Ovary (tissue), 9 donors: Measurements from ENCODE around the gene WDR4. TPM values are rescaled to one million over a fixed set of nuclear protein-coding genes. Genes with fewer than 3 reads are reported as not detected.

Experiments used
- DNase-seq, 5 donors: peaks; one replicate each; pipeline ENCODE4 v3.0.0-alpha.2; 2019 to 2020
- H3K27ac ChIP-seq, 2 donors: fragments of 200-600 bp; one replicate each; pipeline versions ENCODE4 v1.5.1 to v1.8.0; 2019 to 2022
- H3K27me3 ChIP-seq: fragments of 200-600 bp; one replicate; pipeline ENCODE4 v1.8.0; 2022
- H3K36me3 ChIP-seq: fragments of 200-600 bp; sonication (generic); one replicate; pipeline ENCODE4 v1.5.1; 2019
- H3K4me1 ChIP-seq: one replicate; pipeline ENCODE4 v1.8.1; 2013; ENCODE audit warnings: mild to moderate bottlenecking, moderate library complexity; ENCODE audit not compliant: insufficient read depth
- H3K4me3 ChIP-seq: fragments of 200-600 bp; sonication (generic); one replicate; pipeline ENCODE4 v1.5.1; 2017
- H3K9me3 ChIP-seq, 2 donors: fragments of 200-600 bp in 1 of 2; sonication (generic) in 1 of 2; one replicate each; pipeline versions ENCODE4 v1.5.1 to v1.8.1; 2013 to 2019; ENCODE audit warnings: mild to moderate bottlenecking in 1 of 2, moderate library complexity in 1 of 2
- CTCF ChIP-seq, 3 donors: fragments of 450-650 bp in 2 of 3; fragments of 200-600 bp in 1 of 3; IDR thresholded peaks; one replicate each; pipeline versions ENCODE4 v1.5.1 to v1.8.0; 2016 to 2022; ENCODE audit warnings: antibody characterized with exemption in 3 of 3, mild to moderate bottlenecking in 1 of 3
- EP300 ChIP-seq: sonication (generic); formaldehyde crosslinking; IDR thresholded peaks from one replicate; pipeline ENCODE4 v1.6.1; 2017; ENCODE audit warnings: antibody characterized with exemption
- POLR2A ChIP-seq: fragments of 450-650 bp; IDR thresholded peaks from one replicate; pipeline ENCODE4 v1.6.1; 2017; ENCODE audit warnings: antibody characterized with exemption, mild to moderate bottlenecking, moderate library complexity
- WGBS, 3 donors: extraction: QIAGEN DNeasy Blood & Tissue Kit in 1 of 3; methylation state at CpG; one replicate each; pipeline versions ENCODE4 v1.1.5 to v1.1.7; 2013 to 2017; 5-methylcytosine and 5-hydroxymethylcytosine counted together
- intact Hi-C, 4 donors: fragments of 100-400 bp; cut with DNase I; formaldehyde crosslinking; loops; one replicate each; pipeline versions ENCODE4 v1.11.0 to v1.15.1; 2022 to 2023
- polyA plus RNA-seq, 2 donors: library from polyadenylated mRNA; stranded (reverse); fragments of 200-250 nt in 1 of 2; fragments of 350-450 nt in 1 of 2; fragmentation: Illumina TruSeq in 1 of 2; extraction: RNeasy Lipid Tissue Mini Kit (QIAGEN cat#74804) in 1 of 2; gene quantifications; one replicate each; pipeline ENCODE4 v1.2.3, GENCODE V29; 2013 to 2014
- total RNA-seq, 7 donors: library from RNA; depleted of rRNA in 2 of 7; stranded (reverse); fragments of >200 nt in 2 of 7; fragmentation: NEBNext Ultra II Directional in 3 of 7; extraction: Animal tissue kit (Norgen Biotek cat#: 25700) in 3 of 7; gene quantifications; one replicate each; pipeline versions ENCODE4 v1.1.0 to v1.2.4, GENCODE V29; 2016 to 2023
- donor health status: DM: no; HTN: no; CAD: no; lungs with moderate emphysema.
- donor health status: DM: no; HTN: no; CAD: no.
- donor health status: Bipolar disorder and iron deficiency.
- donor health status: DM: yes; HTN: yes; CAD: no.
- donor health status: DM: no; HTN: no; CAD: no.
- donor health status: DM: yes; HTN: yes; CAD: no.

Gene WDR4
- total and polyA plus RNA-seq, 9 donors, result 3.2 to 33.1 (median 15.7) TPM

- no peak overlapping the region for H3K27ac ChIP-seq
- H3K27me3 ChIP-seq, result no peaks in the 10 kb centered on the region
- WGBS, 3 donors, result 71 to 82% (median 72%) methylated on average over 13 of the region's 13 CpGs
- H3K36me3 ChIP-seq, result no peaks in the 10 kb centered on the region
- TF ChIP-seq POLR2A, result no peak
- TF ChIP-seq CTCF (IDR thresholded peaks at IDR 0.05), result no peak
- TF ChIP-seq EP300, result no peak
- intact Hi-C loops, result loop anchor here in 1 of 4 donors (10.0 kb wide), 1 partner anchor 269 kb away; no protein-coding TSS in a partner anchor
- H3K4me1 ChIP-seq, result peaks cover 12% of the 10 kb centered on the region
- H3K9me3 ChIP-seq, result no peaks in the 10 kb centered on the region
- H3K4me3 ChIP-seq, result no peak overlapping the region
- peak in 1 of 5 donors; percentile 19 for DNase-seq
Observed at GRCh38 chr21:42863504-42863870, 15.9 kb downstream of the WDR4 start.

GRCh38 chr21:42862774-42863503, 16.4 kb downstream of the WDR4 start:
- TF ChIP-seq CTCF (IDR thresholded peaks at IDR 0.05) (no peak), POLR2A (no peak), EP300 (no peak)
- Histone ChIP-seq H3K27me3 (no peaks in the 10 kb centered on the region), H3K4me1 (peaks cover 12% of the 10 kb centered on the region), H3K36me3 (no peaks in the 10 kb centered on the region), H3K27ac (no peak overlapping the region), H3K4me3 (no peak overlapping the region), H3K9me3 (no peaks in the 10 kb centered on the region)
- 85 to 89% (median 87%) methylated on average over 21 of the region's 21 CpGs for WGBS, 3 donors
- intact Hi-C loops, result loop anchor here in 1 of 4 donors (10.0 kb wide), 1 partner anchor 268 kb away; no protein-coding TSS in a partner anchor
- DNase-seq, result peak in 1 of 5 donors; percentile 25

- intact Hi-C loops, result loop anchor here in 1 of 4 donors (10.0 kb wide), 1 partner anchor 267 kb away; no protein-coding TSS in a partner anchor
- H3K36me3 ChIP-seq, result no peaks in the 10 kb centered on the region
- TF ChIP-seq EP300 (no peak), POLR2A (no peak), CTCF (IDR thresholded peaks at IDR 0.05) (no peak)
- H3K4me1 ChIP-seq, result peaks cover 12% of the 10 kb centered on the region
- H3K4me3 ChIP-seq, result no peak overlapping the region
- H3K9me3 ChIP-seq, result no peaks in the 10 kb centered on the region
- WGBS, 3 donors, result 87 to 92% (median 88%) methylated on average over 29 of the region's 29 CpGs
- no peaks in the 10 kb centered on the region for H3K27me3 ChIP-seq
- peak in 1 of 5 donors; percentile 21 for DNase-seq
- no peak overlapping the region for H3K27ac ChIP-seq
Observed at GRCh38 chr21:42861848-42862400, 17.4 kb downstream of the WDR4 start.

- WGBS, 3 donors, result 73 to 86% (median 80%) methylated on average over 10 of the region's 10 CpGs
- no peak for TF ChIP-seq CTCF (IDR thresholded peaks at IDR 0.05)
- TF ChIP-seq EP300, result no peak
- TF ChIP-seq POLR2A, result no peak
- no peak overlapping the region for H3K27ac ChIP-seq
- peaks cover 12% of the 10 kb centered on the region for H3K4me1 ChIP-seq
- H3K4me3 ChIP-seq, result no peak overlapping the region
- H3K36me3 ChIP-seq, result no peaks in the 10 kb centered on the region
- H3K27me3 ChIP-seq, result no peaks in the 10 kb centered on the region
- no peak for DNase-seq
- intact Hi-C loops, result loop anchor here in 1 of 4 donors (10.0 kb wide), 1 partner anchor 267 kb away; no protein-coding TSS in a partner anchor
- H3K9me3 ChIP-seq, result no peaks in the 10 kb centered on the region
Observed at GRCh38 chr21:42861311-42861847, 18.0 kb downstream of the WDR4 start.
